Stimulated activated CD4-positive, alpha-beta T cell treated with anti-CD3 and anti-CD28 coated beads, Interleukin-15, amount 100 ng/mL, for 24 hours (primary cell): ENCODE results near the gene KRT37.

Experiments
- DNase-seq: peaks from one replicate; pipeline ENCODE4 v3.0.0-alpha.2; 2020

KRT37 gene

DNA sequence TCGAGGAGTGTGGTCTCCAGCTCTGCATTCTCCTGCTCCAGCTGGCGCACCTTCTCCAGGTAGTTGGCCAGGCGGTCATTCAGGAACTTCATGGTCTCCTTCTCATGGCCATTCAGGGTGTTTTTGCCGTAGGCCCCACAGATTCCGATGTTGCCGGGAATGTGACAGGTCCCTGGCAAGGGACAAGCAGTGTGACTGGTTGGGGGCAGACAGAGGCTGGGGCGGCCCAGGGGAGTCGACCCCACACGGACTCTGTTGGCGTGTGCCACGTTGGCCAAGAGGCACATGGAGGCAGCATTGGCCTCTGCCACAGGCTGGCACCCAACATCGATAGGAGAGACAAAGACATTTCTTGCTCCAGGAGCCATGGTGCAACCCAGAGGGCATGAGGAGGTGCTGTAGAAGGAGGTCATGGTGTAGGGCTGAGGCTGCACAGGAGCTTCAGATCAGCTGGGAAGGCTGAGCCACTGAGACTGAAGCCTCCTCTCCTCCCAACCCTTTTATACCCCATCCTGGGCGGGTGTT lies at the start of gene KRT37:
TSS of gene KRT37 (minus strand) at position 475 of the 525 bp plus-strand sequence. CDS start at position 413, 62 bp downstream.
- DNase-seq, result no peak

DNA sequence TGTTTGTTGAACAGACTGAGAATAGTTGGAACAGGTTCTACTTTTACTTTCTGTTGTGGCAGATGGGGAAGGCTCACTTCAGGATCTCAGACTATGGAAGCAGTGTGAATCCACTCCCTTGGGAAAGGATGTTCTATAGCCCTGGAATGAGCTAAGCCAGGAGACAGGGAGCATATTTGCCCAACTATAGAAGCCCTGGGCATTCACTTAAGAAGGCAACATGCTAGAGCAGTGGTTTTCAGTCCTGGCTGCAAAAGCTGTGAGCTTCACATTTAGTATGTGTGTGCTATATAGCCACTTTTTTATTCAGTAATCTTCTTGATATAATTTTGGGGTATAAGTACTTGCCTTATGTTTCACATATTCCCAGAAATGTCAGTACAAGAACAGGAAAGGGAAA lies 44.0 kb upstream of the KRT37 start:
- no peak for DNase-seq

DNA sequence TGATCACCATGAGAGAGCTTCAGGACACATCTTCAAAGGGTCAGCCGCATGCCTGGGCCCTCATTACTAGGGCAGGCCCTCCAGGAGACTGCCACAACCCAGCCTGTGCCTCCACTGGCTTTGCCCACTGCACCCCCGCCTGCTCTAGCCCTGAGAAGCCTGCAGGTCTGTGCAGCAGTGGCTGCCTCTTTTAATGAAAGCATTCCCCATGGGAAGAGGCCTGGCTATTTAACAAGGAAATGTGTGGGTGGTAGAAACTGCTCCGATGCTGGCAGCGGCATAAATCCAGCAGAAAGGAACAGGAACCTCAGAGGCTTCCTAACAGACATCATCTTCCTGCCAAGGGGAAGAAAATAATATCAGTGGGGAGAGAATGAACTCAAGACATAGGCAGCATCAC lies 43.2 kb upstream of the KRT37 start:
- no peak for DNase-seq

DNA sequence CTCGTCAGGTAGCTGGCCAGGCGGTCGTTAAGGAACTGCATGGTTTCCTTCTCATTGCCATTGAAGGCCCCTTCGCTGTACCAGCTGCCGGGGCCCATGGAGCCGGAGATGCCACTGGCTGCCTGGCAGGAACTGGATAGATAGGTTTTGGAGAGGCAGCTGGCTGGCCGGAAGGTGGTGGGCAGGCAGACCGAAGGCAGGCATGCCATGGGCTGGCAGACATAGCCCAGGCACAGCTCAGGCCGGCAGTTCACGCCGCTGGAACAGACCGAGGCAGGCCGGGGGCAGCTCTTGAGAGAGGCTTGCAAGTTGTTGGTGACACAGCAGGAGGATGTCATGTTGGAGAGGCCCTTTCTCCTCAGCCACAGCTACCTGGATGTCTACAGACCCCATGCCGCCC lies 42.6 kb upstream of the KRT37 start, which contains the start of gene KRT32:
TSS of gene KRT32 (minus strand) at position 399 of the 400 bp plus-strand sequence. CDS start at position 338, 61 bp downstream.
- no peak for DNase-seq

DNA sequence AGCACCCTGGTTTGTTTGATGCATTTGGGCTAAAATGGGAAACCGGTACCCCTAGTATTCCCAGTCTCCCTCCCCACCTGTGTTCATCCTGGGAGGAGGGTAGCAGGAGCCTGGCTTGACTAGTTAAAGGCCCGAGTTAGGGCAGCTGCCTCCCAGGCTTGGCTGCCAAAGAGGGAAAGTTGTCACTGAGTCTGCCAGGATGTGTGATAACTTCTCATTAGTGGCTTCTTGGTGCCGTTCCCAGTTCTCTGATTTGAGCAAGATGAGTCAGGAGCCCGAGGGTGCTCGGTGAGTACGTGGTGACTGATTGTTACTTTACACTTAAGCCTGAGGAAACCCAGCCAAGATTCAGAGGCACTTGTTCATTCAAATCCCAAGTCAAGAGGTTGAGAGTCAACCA lies 40.3 kb upstream of the KRT37 start:
- DNase-seq, result no peak

GRCh38 chr17:41464173-41464572 lies 39.8 kb upstream of the KRT37 start:
- no peak for DNase-seq

DNA sequence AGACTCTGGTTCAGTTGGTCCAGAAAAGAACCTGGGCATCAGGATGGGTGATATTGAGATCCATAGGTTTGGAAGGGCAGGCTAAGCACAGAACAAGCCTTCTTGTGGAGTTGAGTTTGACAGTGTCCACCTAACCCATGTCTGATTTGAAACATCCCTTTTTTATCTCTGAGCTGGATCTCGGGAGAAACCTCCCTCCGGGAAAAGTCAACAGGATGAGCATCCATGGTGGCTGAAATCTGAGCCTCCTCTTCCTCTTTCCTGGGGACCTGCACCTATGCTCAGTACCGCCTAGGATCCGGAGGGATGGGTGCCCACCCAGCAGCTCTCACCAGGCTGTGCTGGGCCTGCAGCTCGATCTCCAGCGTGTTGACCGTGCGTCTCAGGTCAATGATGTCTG lies 39.4 kb upstream of the KRT37 start:
- no peak for DNase-seq

DNA sequence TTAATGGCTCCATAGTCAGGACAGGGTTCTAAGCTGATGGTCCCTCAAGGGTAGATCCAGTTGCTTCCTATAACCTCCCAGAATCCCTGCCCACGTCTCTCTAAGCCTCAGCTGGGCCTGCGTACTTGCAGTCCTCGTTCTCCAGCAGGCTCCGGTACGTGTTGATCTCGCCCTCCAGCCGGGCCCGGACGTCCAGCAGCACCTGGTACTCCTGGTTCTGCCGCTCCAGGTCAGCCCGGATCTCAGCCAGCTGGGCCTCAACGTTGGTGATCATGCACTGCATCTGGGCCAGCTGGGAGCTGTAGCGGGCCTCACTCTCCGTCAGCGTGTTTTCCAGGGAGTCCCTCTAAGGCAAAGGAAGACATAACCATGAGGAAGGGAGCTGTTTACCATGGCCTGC lies 38.3 kb upstream of the KRT37 start:
- DNase-seq, result no peak

- no peak for DNase-seq
Observed at GRCh38 chr17:41457676-41458075, 33.3 kb upstream of the KRT37 start.

DNA sequence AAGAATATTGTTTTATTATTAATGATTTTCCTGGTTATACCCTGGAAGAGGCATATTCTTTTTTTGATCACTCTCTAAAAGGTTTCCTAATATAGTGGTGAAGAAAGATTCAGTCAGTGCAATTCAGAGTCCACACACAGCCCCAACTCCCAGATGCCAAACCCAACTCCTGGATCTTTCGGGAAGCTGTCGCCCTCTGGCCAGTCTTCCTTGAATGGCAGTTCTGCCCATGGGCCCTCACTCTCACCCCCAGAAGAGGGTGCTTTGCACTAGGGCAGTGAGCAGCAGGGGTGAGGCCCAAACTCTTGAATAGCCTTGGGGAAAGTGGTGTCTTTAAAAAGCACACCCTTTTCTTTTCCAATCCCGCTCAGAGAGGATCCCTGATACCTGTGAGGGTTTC lies 31.8 kb upstream of the KRT37 start:
- no peak for DNase-seq

- no peak for DNase-seq
Observed at GRCh38 chr17:41455236-41455635, 30.9 kb upstream of the KRT37 start.

DNA sequence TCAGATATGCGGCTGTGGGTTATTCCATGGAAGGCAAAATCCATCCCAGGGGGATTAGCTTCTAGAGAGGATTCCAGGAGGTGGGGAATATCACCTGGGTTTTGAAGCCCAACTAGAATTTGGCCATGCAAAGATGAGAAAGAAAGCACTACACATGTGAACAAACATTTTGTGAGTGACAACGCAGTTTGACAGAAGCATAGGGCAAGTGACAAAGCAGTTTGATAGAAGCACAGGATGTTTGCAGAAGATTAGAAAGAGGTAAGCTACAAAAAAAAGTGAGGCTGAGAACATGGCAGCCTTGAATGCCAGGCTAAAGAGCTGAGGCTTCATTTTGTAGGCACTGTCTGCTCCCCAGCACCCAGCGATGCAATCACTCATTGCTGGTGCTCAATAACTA lies 28.7 kb upstream of the KRT37 start:
- DNase-seq, result no peak

DNA sequence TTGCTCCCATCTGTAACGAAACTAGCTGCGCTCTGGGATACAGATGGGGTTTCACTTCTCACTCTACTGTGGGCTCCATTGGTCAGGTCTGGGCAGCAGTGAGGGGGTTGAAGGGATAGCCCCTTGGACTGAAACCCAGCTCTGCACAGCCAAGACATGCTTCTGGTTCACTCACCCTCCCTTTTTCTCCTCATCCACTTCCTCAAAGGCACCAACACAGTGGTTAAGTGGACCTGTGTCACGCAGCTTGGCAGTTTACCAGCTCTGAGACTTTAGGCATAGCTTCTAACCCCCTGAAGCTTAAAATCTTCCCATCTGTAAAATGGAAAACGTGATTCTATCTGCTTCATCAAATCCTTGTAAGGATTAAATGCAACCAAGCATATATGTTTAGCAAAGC lies 27.9 kb upstream of the KRT37 start:
- DNase-seq, result no peak

DNA sequence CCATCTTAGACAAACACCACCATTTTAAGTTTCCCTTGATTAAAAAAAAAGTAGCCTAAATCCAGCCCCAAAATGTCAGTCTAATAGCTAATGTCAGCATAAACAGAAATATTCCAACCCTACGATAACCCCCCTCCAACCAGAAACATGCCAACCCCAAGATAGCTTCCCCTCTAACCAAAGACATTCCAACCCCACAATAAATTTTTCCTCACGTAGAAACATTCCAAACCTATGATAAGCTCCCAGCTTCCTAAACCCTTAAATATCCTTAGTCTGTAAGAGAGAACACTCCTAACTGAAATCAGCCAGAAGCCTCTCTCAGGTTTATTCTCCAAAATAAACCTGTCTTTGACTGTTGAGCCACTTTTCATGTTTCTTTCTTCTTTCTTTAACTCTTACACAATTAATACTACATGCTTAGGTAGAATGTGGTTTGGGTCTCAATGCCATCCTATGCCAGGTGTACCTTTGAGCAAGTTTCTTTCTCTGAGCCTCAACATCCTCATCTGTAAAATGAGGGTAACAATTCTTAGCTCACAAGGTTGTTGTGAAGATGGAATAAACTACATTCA lies 26.9 kb upstream of the KRT37 start:
- no peak for DNase-seq

- no peak for DNase-seq
Observed at GRCh38 chr17:41449008-41449407, 24.6 kb upstream of the KRT37 start.

DNA sequence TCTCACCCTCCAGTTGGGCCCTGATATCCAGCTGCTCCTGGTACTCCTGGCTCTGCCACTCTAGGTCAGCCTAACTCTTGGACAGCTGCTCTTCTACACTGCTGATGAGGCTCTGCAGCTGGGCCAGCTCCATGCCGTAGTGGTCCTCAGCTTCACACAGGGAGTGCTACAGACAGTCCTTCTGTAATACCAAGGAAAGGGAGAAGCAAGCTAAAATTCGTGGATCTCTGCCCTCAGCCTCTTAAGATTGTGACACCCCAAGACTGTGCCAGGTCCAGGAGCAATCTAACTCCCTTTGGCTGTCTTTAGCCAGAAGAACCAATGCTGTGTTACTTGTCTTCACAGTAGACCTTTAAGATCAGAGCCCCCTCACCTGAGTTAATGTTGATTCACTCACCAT lies 24.1 kb upstream of the KRT37 start:
- DNase-seq, result no peak

DNA sequence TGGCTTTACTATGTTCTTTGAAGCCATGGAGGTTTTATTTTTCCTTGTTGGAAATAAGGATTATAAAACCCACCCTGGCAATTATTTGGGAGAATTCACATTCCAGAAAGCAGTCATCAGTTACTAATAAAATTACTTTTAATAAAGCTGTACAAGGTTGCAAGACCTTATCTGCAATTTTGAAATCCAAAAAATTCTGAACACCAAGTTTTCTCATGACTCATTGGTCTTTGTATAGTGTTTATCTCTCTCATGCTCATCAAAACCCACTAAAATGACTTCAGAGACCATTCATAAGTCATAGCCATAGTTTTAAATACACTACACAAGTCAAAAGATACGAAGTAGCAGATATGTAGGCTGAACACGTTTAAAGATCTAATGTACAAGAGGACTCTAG lies 22.4 kb upstream of the KRT37 start:
- no peak for DNase-seq

DNA sequence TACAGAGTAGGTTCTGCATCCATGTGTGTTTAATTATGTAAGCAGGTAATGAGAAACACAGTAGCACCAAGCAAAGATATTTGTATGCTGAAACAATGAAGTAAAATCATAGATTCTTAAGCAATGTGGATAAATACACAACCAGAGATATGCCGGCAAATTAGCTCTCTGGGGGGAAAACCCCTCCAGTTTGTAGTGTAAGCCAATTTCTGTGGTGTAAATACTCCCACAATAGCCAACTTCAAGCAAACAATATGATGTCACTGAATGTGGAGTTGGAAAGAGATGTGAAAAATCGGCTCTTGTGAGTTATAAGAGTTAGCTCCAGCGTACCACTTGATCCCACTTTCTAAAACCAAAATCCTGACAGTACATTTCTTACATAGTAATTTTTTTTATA lies 20.3 kb upstream of the KRT37 start:
- DNase-seq, result no peak

DNA sequence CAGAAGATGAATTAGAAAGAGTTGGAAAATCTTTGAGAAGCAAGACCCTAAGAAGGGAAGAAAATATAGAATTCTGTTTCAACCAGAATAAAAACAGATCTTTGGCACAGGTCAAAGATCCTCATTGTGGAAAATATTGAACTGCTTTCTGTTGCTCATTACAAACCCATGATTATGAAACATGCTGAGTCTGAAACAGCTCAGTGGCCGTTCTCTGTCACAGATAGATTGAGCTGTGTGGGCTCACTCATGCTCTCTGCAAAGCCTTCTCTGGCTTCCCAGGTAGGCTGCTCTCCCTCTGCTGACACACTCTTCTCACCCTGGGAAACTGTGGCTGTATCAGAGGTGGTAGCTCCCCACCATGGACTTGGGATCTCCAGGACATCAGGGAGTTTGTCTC lies 19.8 kb upstream of the KRT37 start:
- no peak for DNase-seq

- DNase-seq, result no peak
Observed at GRCh38 chr17:41442739-41443138, 18.4 kb upstream of the KRT37 start.

DNA sequence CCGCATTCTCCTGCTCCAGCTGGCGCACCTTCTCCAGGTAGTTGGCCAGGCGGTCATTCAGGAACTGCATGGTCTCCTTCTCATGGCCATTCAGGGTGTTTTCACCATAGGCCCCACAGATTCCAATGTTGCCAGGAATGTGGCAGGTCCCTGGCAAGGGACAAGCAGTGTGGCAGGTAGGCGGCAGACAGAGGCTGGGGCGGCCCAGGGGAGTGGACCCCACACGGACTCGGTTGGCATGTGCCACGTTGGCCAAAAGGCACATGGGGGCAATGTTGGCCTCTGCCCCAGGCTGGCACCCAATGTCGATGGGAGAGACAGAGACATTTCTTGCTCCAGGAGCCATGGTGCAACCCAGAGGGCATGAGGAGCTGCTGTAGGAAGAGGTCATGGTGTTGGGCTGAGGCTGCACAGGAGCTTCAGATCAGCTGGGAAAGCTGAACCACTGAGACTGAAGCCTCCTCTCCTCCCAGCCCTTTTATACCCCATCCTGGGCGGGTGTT lies 16.2 kb upstream of the KRT37 start, which contains the start of gene KRT38:
TSS of gene KRT38 (minus strand) at position 453 of the 503 bp plus-strand sequence. CDS start at position 391, 62 bp downstream.
- no peak for DNase-seq

- DNase-seq, result no peak
Observed at GRCh38 chr17:41439375-41439774, 15.0 kb upstream of the KRT37 start.

DNA sequence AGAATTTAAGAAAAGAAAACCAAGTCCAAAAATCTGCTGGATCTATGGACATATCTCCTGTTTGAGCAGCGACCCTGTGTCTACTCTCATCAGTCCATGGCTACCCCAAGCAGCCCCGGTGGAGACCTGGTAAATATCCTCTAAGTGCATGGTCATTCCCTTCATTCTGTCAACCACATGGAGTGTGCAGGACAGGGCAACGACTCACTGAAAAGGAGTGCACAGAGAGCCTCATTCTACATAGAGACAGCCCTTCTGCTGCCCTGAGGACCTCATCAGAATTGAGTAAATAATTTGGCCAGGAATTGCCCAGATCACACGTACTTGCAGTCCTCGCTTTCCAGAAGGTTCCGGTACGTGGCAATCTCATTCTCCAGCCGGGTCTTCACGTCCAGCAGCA lies 13.4 kb upstream of the KRT37 start:
- no peak for DNase-seq

DNA sequence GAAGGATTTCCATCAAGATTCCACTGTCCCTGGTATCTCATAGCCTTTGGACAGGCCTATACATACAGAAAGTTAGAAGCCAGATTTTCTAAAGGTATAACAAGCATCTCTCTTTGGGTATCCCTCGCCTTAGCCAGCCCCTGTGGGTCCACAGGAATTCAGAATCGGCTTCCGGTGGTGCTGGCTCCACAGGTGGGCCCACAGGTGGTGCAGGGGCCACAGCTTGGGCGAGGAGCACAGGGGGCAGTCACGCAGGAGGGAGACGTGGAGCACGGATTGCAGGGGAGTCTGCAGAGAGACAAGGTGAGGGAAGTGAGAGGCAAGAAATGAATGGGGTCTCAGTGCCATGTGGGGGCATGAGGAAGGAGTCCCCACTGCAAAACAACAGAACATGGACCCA lies 12.9 kb upstream of the KRT37 start:
- DNase-seq, result no peak

- no peak for DNase-seq
Observed at GRCh38 chr17:41434415-41434814, 10.0 kb upstream of the KRT37 start.
